HFFc6 (cell line): Measurements from ENCODE around the gene CRISP2. TPM values are rescaled to one million over a fixed set of nuclear protein-coding genes. Genes with fewer than 3 reads are reported as not detected.
"Not testable (repeated sequence)": the region's sequence is repeated elsewhere in the genome, so short reads cannot be mapped to it uniquely, and the experiment has no call there.

Experiments used
- DNase-seq: peaks from one replicate; pipeline ENCODE4 v3.0.0-alpha.2; 2018
- H3K27ac Mint-ChIP-seq: 2 replicates; pipeline ENCODE4 v1.8.0; 2020; ENCODE audit warnings: mild to moderate bottlenecking, mixed read lengths
- H3K27me3 Mint-ChIP-seq: 2 replicates; pipeline ENCODE4 v1.8.0; 2021; ENCODE audit warnings: mild to moderate bottlenecking, moderate library complexity, mixed read lengths; ENCODE audit not compliant: insufficient read depth
- H3K36me3 Mint-ChIP-seq: 2 replicates; pipeline ENCODE4 v1.8.0; 2021; ENCODE audit warnings: low read depth, mixed read lengths
- H3K4me1 Mint-ChIP-seq: 2 replicates; pipeline ENCODE4 v1.8.0; 2020; ENCODE audit warnings: low read depth, mixed read lengths
- H3K4me3 Mint-ChIP-seq: 2 replicates; pipeline ENCODE4 v1.8.0; 2020; ENCODE audit warnings: mild to moderate bottlenecking, moderate library complexity, mixed read lengths
- H3K9me3 Mint-ChIP-seq: 2 replicates; pipeline ENCODE4 v1.8.0; 2020; ENCODE audit warnings: mild to moderate bottlenecking, mixed read lengths
- total RNA-seq, 6 experiments: library from RNA; stranded (reverse); fragmentation: NEBNext Ultra II Directional; extraction: Animal tissue kit (Norgen Biotek cat#: 25700); gene quantifications; 2 replicates in 1 of 6; 3 replicates in 5 of 6; pipeline ENCODE4 v1.2.3, GENCODE V29; 2021
- TF ChIP-seq, protein P1 (sequence below): fragments of 200-600 bp; sonication (generic); IDR thresholded peaks from 2 replicates; pipeline ENCODE4 v1.5.0; 2021; ENCODE audit warnings: antibody characterized with exemption, mild to moderate bottlenecking

CRISP2 gene
- total RNA-seq, 6 experiments from 2014 or later = not detected

DNA sequence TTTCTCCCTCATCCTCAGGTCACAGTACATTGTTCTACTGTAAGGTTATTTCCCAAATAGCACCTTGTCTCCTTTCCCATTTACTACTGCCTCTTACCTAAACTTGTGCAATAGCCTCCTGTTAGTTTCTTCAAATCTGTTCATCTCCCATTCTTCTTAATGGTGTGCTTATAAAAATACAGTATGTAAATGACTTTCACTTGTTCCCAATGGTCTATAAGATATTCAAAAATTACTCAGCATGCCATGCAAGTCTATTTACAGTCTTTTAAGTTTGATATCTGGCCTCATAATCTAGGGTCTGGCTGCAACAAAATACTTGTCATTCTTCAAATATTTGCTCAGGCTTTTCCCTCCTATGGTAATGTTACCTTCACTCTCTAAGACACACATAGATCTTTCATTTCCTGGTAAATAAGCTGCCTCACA, 45.2 kb downstream of the CRISP2 start:
- TF ChIP-seq, protein P1, sequence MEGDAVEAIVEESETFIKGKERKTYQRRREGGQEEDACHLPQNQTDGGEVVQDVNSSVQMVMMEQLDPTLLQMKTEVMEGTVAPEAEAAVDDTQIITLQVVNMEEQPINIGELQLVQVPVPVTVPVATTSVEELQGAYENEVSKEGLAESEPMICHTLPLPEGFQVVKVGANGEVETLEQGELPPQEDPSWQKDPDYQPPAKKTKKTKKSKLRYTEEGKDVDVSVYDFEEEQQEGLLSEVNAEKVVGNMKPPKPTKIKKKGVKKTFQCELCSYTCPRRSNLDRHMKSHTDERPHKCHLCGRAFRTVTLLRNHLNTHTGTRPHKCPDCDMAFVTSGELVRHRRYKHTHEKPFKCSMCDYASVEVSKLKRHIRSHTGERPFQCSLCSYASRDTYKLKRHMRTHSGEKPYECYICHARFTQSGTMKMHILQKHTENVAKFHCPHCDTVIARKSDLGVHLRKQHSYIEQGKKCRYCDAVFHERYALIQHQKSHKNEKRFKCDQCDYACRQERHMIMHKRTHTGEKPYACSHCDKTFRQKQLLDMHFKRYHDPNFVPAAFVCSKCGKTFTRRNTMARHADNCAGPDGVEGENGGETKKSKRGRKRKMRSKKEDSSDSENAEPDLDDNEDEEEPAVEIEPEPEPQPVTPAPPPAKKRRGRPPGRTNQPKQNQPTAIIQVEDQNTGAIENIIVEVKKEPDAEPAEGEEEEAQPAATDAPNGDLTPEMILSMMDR = no peak
- DNase-seq = no peak
- H3K27me3 Mint-ChIP-seq = no peaks in the 10 kb centered on the region; the same call in 1 of the 2 replicates
- H3K9me3 Mint-ChIP-seq = peaks cover 33% of the 10 kb centered on the region
- H3K4me1 Mint-ChIP-seq = no peaks in the 10 kb centered on the region
- H3K27ac Mint-ChIP-seq = no peak overlapping the region
- H3K36me3 Mint-ChIP-seq = no peaks in the 10 kb centered on the region
- H3K4me3 Mint-ChIP-seq = no peak overlapping the region

DNA sequence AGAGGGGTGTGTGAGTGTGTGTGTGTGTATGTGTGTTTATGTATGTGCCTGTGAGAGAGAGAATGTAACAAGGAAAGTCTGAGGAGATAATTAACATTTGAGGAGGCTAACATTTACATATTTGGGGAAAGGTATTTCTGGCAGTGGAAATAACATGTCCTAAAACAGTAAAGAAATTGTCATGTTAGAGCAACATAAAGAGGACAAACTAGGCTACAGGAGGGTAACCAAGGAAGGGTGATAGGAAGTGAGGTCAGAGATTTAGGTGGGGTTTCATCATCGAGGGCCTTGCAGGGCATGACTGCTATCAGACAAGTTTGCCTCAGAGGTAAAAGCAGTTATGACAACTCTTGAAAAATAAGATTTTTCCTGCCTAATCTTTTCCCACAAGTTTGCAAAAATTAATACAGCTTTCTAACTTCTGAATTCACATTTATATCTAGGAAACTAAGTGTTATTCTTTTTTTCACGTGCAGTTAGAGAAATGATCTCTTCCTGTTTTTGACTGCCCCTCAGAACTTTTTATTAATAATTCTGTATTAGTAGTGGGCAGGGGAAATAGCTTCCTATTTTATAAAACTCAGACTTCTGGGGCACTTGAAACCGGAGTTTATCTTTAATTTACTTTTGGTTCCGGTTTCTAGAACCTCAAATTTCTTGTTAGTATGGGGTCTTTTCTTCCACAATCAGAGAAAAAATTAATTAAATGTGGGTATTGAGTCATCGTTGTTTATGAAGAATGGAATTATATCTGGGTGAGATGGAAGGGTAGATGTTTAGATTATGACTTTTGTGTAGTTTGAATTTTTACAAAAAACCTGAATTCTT, 46.2 kb downstream of the CRISP2 start:
- no peak overlapping the region for H3K27ac Mint-ChIP-seq
- H3K4me3 Mint-ChIP-seq = no peak overlapping the region
- TF ChIP-seq, protein P1 = no peak
- peaks cover 28% of the 10 kb centered on the region for H3K9me3 Mint-ChIP-seq
- H3K4me1 Mint-ChIP-seq = no peaks in the 10 kb centered on the region
- H3K27me3 Mint-ChIP-seq = no peaks in the 10 kb centered on the region; the same call in 1 of the 2 replicates
- H3K36me3 Mint-ChIP-seq = no peaks in the 10 kb centered on the region
- DNase-seq = no peak

DNA sequence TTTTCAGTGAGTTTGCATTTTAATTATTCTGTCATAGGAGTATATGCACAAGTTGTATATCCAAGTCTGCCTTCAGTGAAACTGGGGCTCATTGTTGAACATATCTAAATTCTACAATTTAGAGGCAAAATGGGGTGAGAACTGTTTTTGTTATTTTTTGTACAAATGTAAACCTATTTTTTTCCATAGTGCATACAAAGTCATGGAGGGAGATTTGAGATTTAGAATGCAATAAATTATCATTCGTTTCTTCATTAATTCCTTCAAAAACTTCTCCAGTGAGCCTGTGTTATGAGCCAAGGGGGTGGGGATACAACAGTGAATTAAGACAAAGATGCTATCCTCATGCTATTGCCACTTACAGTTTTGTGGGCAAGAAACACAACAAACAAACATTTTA, 46.9 kb downstream of the CRISP2 start:
- TF ChIP-seq, protein P1 = no peak
- DNase-seq = no peak
- H3K4me3 Mint-ChIP-seq = no peak overlapping the region
- H3K27me3 Mint-ChIP-seq = no peaks in the 10 kb centered on the region
- no peaks in the 10 kb centered on the region for H3K36me3 Mint-ChIP-seq
- no peaks in the 10 kb centered on the region for H3K4me1 Mint-ChIP-seq
- no peak overlapping the region for H3K27ac Mint-ChIP-seq
- peaks cover 28% of the 10 kb centered on the region for H3K9me3 Mint-ChIP-seq

DNA sequence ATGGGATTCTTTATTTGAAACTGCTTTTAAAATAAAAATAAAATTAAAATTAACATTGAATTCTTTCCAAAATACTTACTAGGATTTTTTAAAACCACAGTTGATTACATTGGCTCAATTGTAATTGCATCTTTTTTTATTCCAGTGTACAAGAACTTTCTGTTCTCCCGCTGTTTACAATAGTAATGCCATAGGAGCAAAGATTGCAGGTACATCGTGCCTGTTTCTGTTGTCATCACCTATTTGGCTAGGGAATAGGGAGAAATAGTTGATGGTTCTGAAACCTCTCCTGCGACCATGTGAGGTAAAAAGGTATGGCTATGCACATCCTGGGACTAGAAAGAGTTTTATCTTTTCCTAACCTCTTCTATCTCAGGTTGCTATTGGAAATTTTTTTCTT, 48.5 kb downstream of the CRISP2 start:
- H3K4me1 Mint-ChIP-seq = no peaks in the 10 kb centered on the region
- H3K36me3 Mint-ChIP-seq = no peaks in the 10 kb centered on the region
- H3K9me3 Mint-ChIP-seq = peaks cover 30% of the 10 kb centered on the region
- H3K4me3 Mint-ChIP-seq = no peak overlapping the region
- H3K27me3 Mint-ChIP-seq = no peaks in the 10 kb centered on the region
- DNase-seq = no peak
- H3K27ac Mint-ChIP-seq = no peak overlapping the region
- TF ChIP-seq, protein P1 = no peak

DNA sequence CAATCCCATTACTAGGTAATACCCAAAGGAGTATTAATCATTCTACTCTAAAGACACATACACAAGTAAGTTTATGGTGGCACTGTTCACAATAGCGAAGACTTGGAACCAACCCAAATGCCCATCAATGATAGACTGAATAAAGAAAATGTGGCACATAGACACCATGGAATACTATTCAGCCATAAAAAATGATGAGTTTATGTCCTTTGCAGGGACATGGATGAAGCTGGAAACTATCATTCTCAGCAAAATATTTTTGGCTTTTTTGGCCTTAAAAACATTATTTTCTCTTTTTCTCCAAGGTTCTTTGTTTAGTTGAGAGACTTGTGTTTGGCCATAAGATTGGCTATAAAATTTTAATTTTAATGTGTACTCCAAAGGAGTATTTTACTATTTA, 49.3 kb downstream of the CRISP2 start:
- not testable (repeated sequence) for H3K27ac Mint-ChIP-seq, H3K36me3 Mint-ChIP-seq, H3K4me3 Mint-ChIP-seq, DNase-seq, H3K27me3 Mint-ChIP-seq, H3K4me1 Mint-ChIP-seq
- H3K9me3 Mint-ChIP-seq = peaks cover 30% of the 10 kb centered on the region

DNA sequence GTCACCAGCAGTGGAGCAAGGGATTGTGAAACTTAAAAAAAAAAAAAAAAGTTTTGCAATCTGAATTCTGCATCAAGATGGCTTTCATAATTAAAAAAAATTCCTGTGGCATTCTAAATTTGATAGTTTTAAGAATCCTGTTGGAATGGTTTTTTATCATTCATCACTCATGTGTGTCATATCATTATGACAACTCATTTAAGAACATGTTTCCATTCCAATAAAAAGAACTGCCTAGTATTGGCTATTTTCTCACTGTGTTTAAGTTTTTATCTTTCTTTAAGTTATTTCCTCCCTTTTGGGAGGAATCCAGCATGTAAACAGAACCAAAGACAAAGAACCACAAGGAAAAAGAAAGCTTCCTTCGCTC, 50.5 kb downstream of the CRISP2 start:
- no peak overlapping the region for H3K27ac Mint-ChIP-seq
- 0 out of 2 replicates have a peak, but pooled peaks cover 3% of the 10 kb centered on the region for H3K36me3 Mint-ChIP-seq
- no peak for DNase-seq
- H3K4me1 Mint-ChIP-seq = no peaks in the 10 kb centered on the region
- H3K27me3 Mint-ChIP-seq = no peaks in the 10 kb centered on the region
- H3K4me3 Mint-ChIP-seq = no peak overlapping the region
- H3K9me3 Mint-ChIP-seq = peaks cover 33% of the 10 kb centered on the region
- TF ChIP-seq, protein P1 = no peak
